GM12878 (cell line): ENCODE results near the gene FRS3. TPM values are rescaled to one million over a fixed set of nuclear protein-coding genes. Genes with fewer than 3 reads are reported as not detected.
A peak's percentile ranks its signal among the peaks of the same experiment; 100 is the strongest.

Source experiments
- ATAC-seq: fragments of 200-7000 bp; cut with Tn5 transposase; 3 replicates; pipeline ENCODE4 v1.9.1; 2020; ENCODE audit warnings: mild to moderate bottlenecking, moderate library complexity
- BruUV-seq: library from RNA; stranded (reverse); fragments of 400-500 nt; replicated peaks from 2 replicates; lab custom pipeline; 2021; lab: Mats Ljungman, UMichigan
- CTCF ChIA-PET: fragments of 300-600 bp; sonication (Branson Sonifier 250); formaldehyde crosslinking; extraction: SDS; loops from one replicate; lab custom pipeline; 2021; ENCODE audit warnings: inconsistent platforms; lab: Yijun Ruan, JAX
- POLR2A ChIA-PET: fragments of 350-600 bp; formaldehyde crosslinking; extraction: SDS; loops from one replicate; lab custom pipeline; 2021; ENCODE audit warnings: inconsistent platforms; lab: Charles Lee
- RAD21 ChIA-PET: fragments of 300-600 bp; sonication (Branson Sonifier 250); formaldehyde crosslinking; loops from one replicate; lab custom pipeline; 2023; ENCODE audit warnings: antibody characterized with exemption; ENCODE audit not compliant: unreplicated experiment; lab: Charles Lee
- SMC1A ChIA-PET: fragments of 300-600 bp; sonication (Branson Sonifier 250); formaldehyde crosslinking; loops from one replicate; lab custom pipeline; 2023; ENCODE audit not compliant: unreplicated experiment, uncharacterized antibody; lab: Charles Lee
- DNase-seq: peaks from one replicate; pipeline ENCODE4 v3.0.0-alpha.2; 2011; ENCODE audit warnings: low read depth, low spot score
- FAIRE-seq: peaks from 3 replicates; lab custom pipeline; 2011; peaks lifted over from hg19 to GRCh38; lab: Jason Lieb, UNC
- H2AFZ ChIP-seq: 2 replicates; pipeline ENCODE4 v1.6.0; 2011; ENCODE audit warnings: low read depth, low read length, control low read depth; ENCODE audit not compliant: control insufficient read depth
- H3K27ac ChIP-seq: 2 replicates; pipeline ENCODE4 v1.5.1; 2011; ENCODE audit warnings: control low read depth; ENCODE audit not compliant: control insufficient read depth, insufficient read depth
- H3K27me3 ChIP-seq, 2 experiments: replicated peaks in 1 of 2; 2 replicates each; pipeline versions ENCODE4 v1.6.0 to v1.6.1; 2011; ENCODE audit warnings: low read length in 1 of 2; ENCODE audit not compliant: control insufficient read depth in 2 of 2, insufficient read depth in 2 of 2
- H3K36me3 ChIP-seq, 2 experiments: 2 replicates each; pipeline ENCODE4 v1.5.1; 2011; ENCODE audit warnings: low read length in 1 of 2; ENCODE audit not compliant: control insufficient read depth in 2 of 2, insufficient read depth in 2 of 2
- H3K4me1 ChIP-seq: 2 replicates; pipeline ENCODE4 v1.6.1; 2011; ENCODE audit warnings: mild to moderate bottlenecking, low read length, moderate library complexity, mixed read lengths; ENCODE audit not compliant: control insufficient read depth, insufficient read depth
- H3K4me2 ChIP-seq: 2 replicates; pipeline ENCODE4 v1.6.0; 2011; ENCODE audit warnings: control low read depth; ENCODE audit not compliant: control insufficient read depth, insufficient read depth
- H3K4me3 ChIP-seq: fragments of 200-600 bp; sonication (generic); 2 replicates; pipeline ENCODE4 v1.5.1; 2016
- H3K79me2 ChIP-seq: 2 replicates; pipeline ENCODE4 v1.6.0; 2011; ENCODE audit warnings: low read length; ENCODE audit not compliant: control insufficient read depth, insufficient read depth
- H3K9ac ChIP-seq: 2 replicates; pipeline ENCODE4 v1.8.0; 2011; ENCODE audit warnings: low read length, control low read depth, mixed read lengths; ENCODE audit not compliant: control insufficient read depth, insufficient read depth
- H3K9me3 ChIP-seq: replicated peaks from 3 replicates; pipeline ENCODE4 v1.5.1; 2011; ENCODE audit warnings: mild to moderate bottlenecking, low read length; ENCODE audit not compliant: control insufficient read depth, insufficient read depth
- H4K20me1 ChIP-seq: 2 replicates; pipeline ENCODE4 v1.6.0; 2011; ENCODE audit not compliant: control insufficient read depth, insufficient read depth
- BCL11A ChIP-seq: IDR thresholded peaks from 2 replicates; pipeline ENCODE4 v1.6.1; 2011; ENCODE audit warnings: low read depth, low read length
- BCLAF1 ChIP-seq: fragments of 450-650 bp; IDR thresholded peaks from 2 replicates; pipeline ENCODE4 v1.6.1; 2017; ENCODE audit warnings: antibody characterized with exemption, mild to moderate bottlenecking, moderate library complexity
- E4F1 ChIP-seq: fragments of 450-650 bp; IDR thresholded peaks from 2 replicates; pipeline ENCODE4 v1.6.1; 2018; ENCODE audit warnings: borderline replicate concordance, mild to moderate bottlenecking; ENCODE audit not compliant: partially characterized antibody
- ESRRA ChIP-seq: IDR thresholded peaks from 2 replicates; pipeline ENCODE4 v1.6.1; 2012; ENCODE audit warnings: mild to moderate bottlenecking, low read length, improper control_type of control experiment
- HCFC1 ChIP-seq: fragments of 150-350 bp; IDR thresholded peaks from 2 replicates; pipeline ENCODE4 v1.6.1; 2014; ENCODE audit warnings: low read length
- IRF5 ChIP-seq: fragments of 450-650 bp; IDR thresholded peaks from 2 replicates; pipeline ENCODE4 v1.6.1; 2017; ENCODE audit warnings: borderline replicate concordance
- POLR2AphosphoS2 ChIP-seq: IDR thresholded peaks from 2 replicates; pipeline ENCODE4 v1.6.1; 2011; ENCODE audit warnings: low read depth, mild to moderate bottlenecking, low read length, improper control_type of control experiment, moderate library complexity
- SP1 ChIP-seq: IDR thresholded peaks from one replicate; pipeline ENCODE4 v1.6.1; 2011; ENCODE audit warnings: low read depth, low read length
- TAF1 ChIP-seq: IDR thresholded peaks from 2 replicates; pipeline ENCODE4 v1.6.1; 2011; ENCODE audit warnings: mild to moderate bottlenecking, low read depth, low read length, borderline replicate concordance
- ZNF687 ChIP-seq: fragments of 450-650 bp; IDR thresholded peaks from 2 replicates; pipeline ENCODE4 v1.6.1; 2017; ENCODE audit warnings: mild to moderate bottlenecking, moderate library complexity
- WGBS: methylation state at CpG from one replicate; pipeline ENCODE4 v1.1.6; 2016; ENCODE audit warnings: low lambda C conversion rate; ENCODE audit not compliant: insufficient replicate concordance, insufficient coverage; ENCODE audit errors: missing lambda C conversion rate; 5-methylcytosine and 5-hydroxymethylcytosine counted together
- in situ Hi-C: fragments of 300-500 bp; cut with MboI; formaldehyde crosslinking; loops from 9 replicates; pipeline ENCODE4 v1.14.3; 2018; ENCODE audit warnings: mixed read lengths
- intact Hi-C: fragments of 100-400 bp; cut with micrococcal nuclease; formaldehyde crosslinking; loops from one replicate; pipeline ENCODE4 v1.14.2; 2022; ENCODE audit not compliant: unreplicated experiment
- polyA plus RNA-seq, 11 experiments: library from polyadenylated mRNA; depleted of rRNA in 4 of 11; unstranded in 6 of 11; stranded (reverse) in 5 of 11; fragments of >200 nt; fragmentation: Nextera tagmentation in 4 of 11; fragmentation: Illumina TruSeq in 1 of 11; extraction: Ambion mirVana in 4 of 11; extraction: Trizol in 1 of 11; gene quantifications; 1 replicate in 1 of 11; 2 replicates in 10 of 11; pipeline versions ENCODE4 v1.2.1 to v1.2.3, GENCODE V29; 2011 to 2016; ENCODE audit warnings: inconsistent platforms in 2 of 11, missing spikeins in 2 of 11, low read depth in 1 of 11
- total RNA-seq, 4 experiments: library from RNA; depleted of rRNA in 3 of 4; stranded (reverse); fragments of >200 nt in 3 of 4; fragmentation: Illumina TruSeq in 1 of 4; extraction: Trizol in 1 of 4; gene quantifications; 2 replicates each; pipeline versions ENCODE4 v1.2.1 to v1.2.3, GENCODE V29; 2013 to 2021

Gene FRS3
- total and polyA plus RNA-seq, 10 of the 15 experiments (the other 5 are each of a cell fraction or from before 2014, with no cell fraction given), result 0.05 to 3.4 (median 1.5) TPM

GRCh38 chr6:41735427-41736185 is 44.1 kb downstream of the FRS3 start, which contains the start of gene TFEB:
TSS of gene TFEB (minus strand) at chr6:41735608. CDS start at chr6:41691213, 44,395 bp downstream.
- Histone ChIP-seq H3K79me2 (peaks cover 40% of the 10 kb centered on the region), H3K9me3 (no peaks in the 10 kb centered on the region), H3K4me3 (peak within 1 kb of the TSS; percentile 92), H2AFZ (peak within 1 kb of the TSS; percentile 48), H3K36me3 (no peaks in the 10 kb centered on the region), H3K4me2 (peak within 1 kb of the TSS; percentile 47; the same call in 1 of the 2 replicates), H3K27me3 (no peaks in the 10 kb centered on the region; a peak in 1 of 4 replicates), H3K4me1 (peaks cover 2% of the 10 kb centered on the region), H4K20me1 (no peaks in the 10 kb centered on the region), H3K9ac (peak within 1 kb of the TSS; percentile 80), H3K27ac (peak within 1 kb of the TSS; percentile 98)
- ChIA-PET POLR2A (interaction anchor here (0.8 to 9.6 kb wide), 4 partner anchors 9 to 402 kb away, joined by 4 to 293 read pairs (median 96); no protein-coding TSS in a partner anchor), RAD21 (interaction anchor here (1.0 to 8.5 kb wide), 4 partner anchors 17 to 313 kb away, joined by 3 to 300 read pairs (median 92); no protein-coding TSS in a partner anchor), SMC1A (interaction anchor here (1.5 to 8.5 kb wide), 3 partner anchors 19 to 133 kb away, joined by 6 to 168 read pairs (median 88); no protein-coding TSS in a partner anchor), CTCF (interaction anchor here (0.6 to 6.2 kb wide), 10 partner anchors 10 to 796 kb away, joined by 3 to 87 read pairs (median 12); no protein-coding TSS in a partner anchor)
- ATAC-seq (peak; percentile 19), DNase-seq (no peak), FAIRE-seq (peak; percentile 57)
- no TSS peak for BruUV-seq
- 7% methylated on average over 50 of the region's 50 CpGs for WGBS
- in situ Hi-C loops, result no loop called here
- intact Hi-C loops, result loop anchor here (1.0 to 10.0 kb wide), 4 partner anchors 29 to 661 kb away; partner anchors contain the start of genes NFYA, OARD1 and TOMM6
- TF ChIP-seq HCFC1 (peak; percentile 100), ESRRA (peak; percentile 27; the same call in 1 of the 2 replicates), BCLAF1 (no peak), E4F1 (no peak), ZNF687 (no peak), BCL11A (no peak), TAF1 (peak; percentile 51; the same call in 1 of the 2 replicates), POLR2AphosphoS2 (no peak), SP1 (peak; percentile 71), IRF5 (no peak)
